GM12878 (cell line): ENCODE results near the gene PARP8. TPM values are rescaled to one million over a fixed set of nuclear protein-coding genes. Genes with fewer than 3 reads are reported as not detected.

Experiments
- NFIC ChIP-seq: IDR thresholded peaks from 2 replicates; pipeline ENCODE4 v1.6.1; 2012; ENCODE audit warnings: low read depth, mild to moderate bottlenecking, inconsistent platforms, low read length, moderate library complexity
- SIN3A ChIP-seq: IDR thresholded peaks from 2 replicates; pipeline ENCODE4 v1.6.1; 2012; ENCODE audit warnings: low read depth, low read length, improper control_type of control experiment
- SMC3 ChIP-seq: IDR thresholded peaks from 2 replicates; pipeline ENCODE4 v1.6.1; 2011; ENCODE audit warnings: low read length, improper control_type of control experiment, borderline replicate concordance
- ZBED1 ChIP-seq: IDR thresholded peaks from 2 replicates; pipeline ENCODE4 v1.6.1; 2016; ENCODE audit warnings: borderline replicate concordance
- ZNF24 ChIP-seq: fragments of 450-650 bp; IDR thresholded peaks from 2 replicates; pipeline ENCODE4 v1.6.1; 2017; ENCODE audit warnings: antibody characterized with exemption, mild to moderate bottlenecking
- polyA plus RNA-seq, 11 experiments: library from polyadenylated mRNA; depleted of rRNA in 4 of 11; unstranded in 6 of 11; stranded (reverse) in 5 of 11; fragments of >200 nt; fragmentation: Nextera tagmentation in 4 of 11; fragmentation: Illumina TruSeq in 1 of 11; extraction: Ambion mirVana in 4 of 11; extraction: Trizol in 1 of 11; gene quantifications; 1 replicate in 1 of 11; 2 replicates in 10 of 11; pipeline versions ENCODE4 v1.2.1 to v1.2.3, GENCODE V29; 2011 to 2016; ENCODE audit warnings: inconsistent platforms in 2 of 11, missing spikeins in 2 of 11, low read depth in 1 of 11
- total RNA-seq, 4 experiments: library from RNA; depleted of rRNA in 3 of 4; stranded (reverse); fragments of >200 nt in 3 of 4; fragmentation: Illumina TruSeq in 1 of 4; extraction: Trizol in 1 of 4; gene quantifications; 2 replicates each; pipeline versions ENCODE4 v1.2.1 to v1.2.3, GENCODE V29; 2013 to 2021
- TF ChIP-seq, protein P1 (sequence below): fragments of 150-350 bp; IDR thresholded peaks from 2 replicates; pipeline ENCODE4 v1.6.1; 2016; ENCODE audit warnings: low read depth, low read length
- TF ChIP-seq, protein P2 (sequence below): fragments of 450-650 bp; IDR thresholded peaks from 2 replicates; pipeline ENCODE4 v1.6.1; 2017; ENCODE audit warnings: mild to moderate bottlenecking
- TF ChIP-seq, protein P3 (sequence below): IDR thresholded peaks from 2 replicates; pipeline ENCODE4 v1.6.1; 2011; ENCODE audit warnings: borderline replicate concordance, low read depth, mild to moderate bottlenecking, moderate library complexity, low read length; ENCODE audit not compliant: insufficient read depth, poor library complexity, severe bottlenecking
- TF ChIP-seq, protein P4 (sequence below): IDR thresholded peaks from 2 replicates; pipeline ENCODE4 v1.6.1; 2012; ENCODE audit warnings: mild to moderate bottlenecking, low read depth, low read length

The PARP8 gene
- total and polyA plus RNA-seq, 10 of the 15 experiments (the other 5 are each of a cell fraction or from before 2014, with no cell fraction given): 9.1 to 65.2 (median 20.6) TPM

DNA sequence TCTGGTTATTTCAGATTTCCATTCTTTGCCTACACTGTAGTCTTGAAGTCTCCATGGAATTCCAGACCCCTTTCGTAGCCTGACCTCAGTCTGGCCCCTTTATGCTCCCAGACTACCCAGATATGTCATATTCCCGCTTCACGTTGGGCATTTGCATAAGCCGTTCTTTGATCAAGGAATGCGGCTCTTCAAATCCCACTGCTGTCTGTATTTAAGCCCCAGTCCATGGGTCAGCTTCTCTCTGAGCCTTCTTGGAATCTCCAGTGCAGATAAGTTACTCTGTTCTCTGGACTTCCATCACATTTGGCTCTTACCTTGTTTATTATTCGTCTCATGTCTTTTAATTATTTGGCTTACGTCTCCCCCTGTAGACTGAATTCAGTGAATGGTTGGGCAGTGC, 97.4 kb downstream of the PARP8 start (continued):
- TF ChIP-seq, protein P1, sequence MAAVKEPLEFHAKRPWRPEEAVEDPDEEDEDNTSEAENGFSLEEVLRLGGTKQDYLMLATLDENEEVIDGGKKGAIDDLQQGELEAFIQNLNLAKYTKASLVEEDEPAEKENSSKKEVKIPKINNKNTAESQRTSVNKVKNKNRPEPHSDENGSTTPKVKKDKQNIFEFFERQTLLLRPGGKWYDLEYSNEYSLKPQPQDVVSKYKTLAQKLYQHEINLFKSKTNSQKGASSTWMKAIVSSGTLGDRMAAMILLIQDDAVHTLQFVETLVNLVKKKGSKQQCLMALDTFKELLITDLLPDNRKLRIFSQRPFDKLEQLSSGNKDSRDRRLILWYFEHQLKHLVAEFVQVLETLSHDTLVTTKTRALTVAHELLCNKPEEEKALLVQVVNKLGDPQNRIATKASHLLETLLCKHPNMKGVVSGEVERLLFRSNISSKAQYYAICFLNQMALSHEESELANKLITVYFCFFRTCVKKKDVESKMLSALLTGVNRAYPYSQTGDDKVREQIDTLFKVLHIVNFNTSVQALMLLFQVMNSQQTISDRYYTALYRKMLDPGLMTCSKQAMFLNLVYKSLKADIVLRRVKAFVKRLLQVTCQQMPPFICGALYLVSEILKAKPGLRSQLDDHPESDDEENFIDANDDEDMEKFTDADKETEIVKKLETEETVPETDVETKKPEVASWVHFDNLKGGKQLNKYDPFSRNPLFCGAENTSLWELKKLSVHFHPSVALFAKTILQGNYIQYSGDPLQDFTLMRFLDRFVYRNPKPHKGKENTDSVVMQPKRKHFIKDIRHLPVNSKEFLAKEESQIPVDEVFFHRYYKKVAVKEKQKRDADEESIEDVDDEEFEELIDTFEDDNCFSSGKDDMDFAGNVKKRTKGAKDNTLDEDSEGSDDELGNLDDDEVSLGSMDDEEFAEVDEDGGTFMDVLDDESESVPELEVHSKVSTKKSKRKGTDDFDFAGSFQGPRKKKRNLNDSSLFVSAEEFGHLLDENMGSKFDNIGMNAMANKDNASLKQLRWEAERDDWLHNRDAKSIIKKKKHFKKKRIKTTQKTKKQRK: no peak
- TF ChIP-seq, protein P2, sequence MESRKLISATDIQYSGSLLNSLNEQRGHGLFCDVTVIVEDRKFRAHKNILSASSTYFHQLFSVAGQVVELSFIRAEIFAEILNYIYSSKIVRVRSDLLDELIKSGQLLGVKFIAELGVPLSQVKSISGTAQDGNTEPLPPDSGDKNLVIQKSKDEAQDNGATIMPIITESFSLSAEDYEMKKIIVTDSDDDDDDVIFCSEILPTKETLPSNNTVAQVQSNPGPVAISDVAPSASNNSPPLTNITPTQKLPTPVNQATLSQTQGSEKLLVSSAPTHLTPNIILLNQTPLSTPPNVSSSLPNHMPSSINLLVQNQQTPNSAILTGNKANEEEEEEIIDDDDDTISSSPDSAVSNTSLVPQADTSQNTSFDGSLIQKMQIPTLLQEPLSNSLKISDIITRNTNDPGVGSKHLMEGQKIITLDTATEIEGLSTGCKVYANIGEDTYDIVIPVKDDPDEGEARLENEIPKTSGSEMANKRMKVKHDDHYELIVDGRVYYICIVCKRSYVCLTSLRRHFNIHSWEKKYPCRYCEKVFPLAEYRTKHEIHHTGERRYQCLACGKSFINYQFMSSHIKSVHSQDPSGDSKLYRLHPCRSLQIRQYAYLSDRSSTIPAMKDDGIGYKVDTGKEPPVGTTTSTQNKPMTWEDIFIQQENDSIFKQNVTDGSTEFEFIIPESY: no peak
- TF ChIP-seq, protein P3, sequence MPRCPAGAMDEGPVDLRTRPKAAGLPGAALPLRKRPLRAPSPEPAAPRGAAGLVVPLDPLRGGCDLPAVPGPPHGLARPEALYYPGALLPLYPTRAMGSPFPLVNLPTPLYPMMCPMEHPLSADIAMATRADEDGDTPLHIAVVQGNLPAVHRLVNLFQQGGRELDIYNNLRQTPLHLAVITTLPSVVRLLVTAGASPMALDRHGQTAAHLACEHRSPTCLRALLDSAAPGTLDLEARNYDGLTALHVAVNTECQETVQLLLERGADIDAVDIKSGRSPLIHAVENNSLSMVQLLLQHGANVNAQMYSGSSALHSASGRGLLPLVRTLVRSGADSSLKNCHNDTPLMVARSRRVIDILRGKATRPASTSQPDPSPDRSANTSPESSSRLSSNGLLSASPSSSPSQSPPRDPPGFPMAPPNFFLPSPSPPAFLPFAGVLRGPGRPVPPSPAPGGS: no peak
- TF ChIP-seq, protein P4, sequence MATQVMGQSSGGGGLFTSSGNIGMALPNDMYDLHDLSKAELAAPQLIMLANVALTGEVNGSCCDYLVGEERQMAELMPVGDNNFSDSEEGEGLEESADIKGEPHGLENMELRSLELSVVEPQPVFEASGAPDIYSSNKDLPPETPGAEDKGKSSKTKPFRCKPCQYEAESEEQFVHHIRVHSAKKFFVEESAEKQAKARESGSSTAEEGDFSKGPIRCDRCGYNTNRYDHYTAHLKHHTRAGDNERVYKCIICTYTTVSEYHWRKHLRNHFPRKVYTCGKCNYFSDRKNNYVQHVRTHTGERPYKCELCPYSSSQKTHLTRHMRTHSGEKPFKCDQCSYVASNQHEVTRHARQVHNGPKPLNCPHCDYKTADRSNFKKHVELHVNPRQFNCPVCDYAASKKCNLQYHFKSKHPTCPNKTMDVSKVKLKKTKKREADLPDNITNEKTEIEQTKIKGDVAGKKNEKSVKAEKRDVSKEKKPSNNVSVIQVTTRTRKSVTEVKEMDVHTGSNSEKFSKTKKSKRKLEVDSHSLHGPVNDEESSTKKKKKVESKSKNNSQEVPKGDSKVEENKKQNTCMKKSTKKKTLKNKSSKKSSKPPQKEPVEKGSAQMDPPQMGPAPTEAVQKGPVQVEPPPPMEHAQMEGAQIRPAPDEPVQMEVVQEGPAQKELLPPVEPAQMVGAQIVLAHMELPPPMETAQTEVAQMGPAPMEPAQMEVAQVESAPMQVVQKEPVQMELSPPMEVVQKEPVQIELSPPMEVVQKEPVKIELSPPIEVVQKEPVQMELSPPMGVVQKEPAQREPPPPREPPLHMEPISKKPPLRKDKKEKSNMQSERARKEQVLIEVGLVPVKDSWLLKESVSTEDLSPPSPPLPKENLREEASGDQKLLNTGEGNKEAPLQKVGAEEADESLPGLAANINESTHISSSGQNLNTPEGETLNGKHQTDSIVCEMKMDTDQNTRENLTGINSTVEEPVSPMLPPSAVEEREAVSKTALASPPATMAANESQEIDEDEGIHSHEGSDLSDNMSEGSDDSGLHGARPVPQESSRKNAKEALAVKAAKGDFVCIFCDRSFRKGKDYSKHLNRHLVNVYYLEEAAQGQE: no peak
- TF ChIP-seq ZNF24: no peak
- no peak for TF ChIP-seq NFIC
- no peak for TF ChIP-seq SIN3A
- TF ChIP-seq ZBED1: no peak
- TF ChIP-seq SMC3: no peak
